Ovary (tissue), 9 donors: ENCODE data around the gene KDM2A. TPM values are rescaled to one million over a fixed set of nuclear protein-coding genes. Genes with fewer than 3 reads are reported as not detected.

ENCODE experiments used
- DNase-seq, 5 donors: peaks; one replicate each; pipeline ENCODE4 v3.0.0-alpha.2; 2019 to 2020
- H3K27ac ChIP-seq, 2 donors: fragments of 200-600 bp; one replicate each; pipeline versions ENCODE4 v1.5.1 to v1.8.0; 2019 to 2022
- H3K27me3 ChIP-seq: fragments of 200-600 bp; one replicate; pipeline ENCODE4 v1.8.0; 2022
- H3K36me3 ChIP-seq: fragments of 200-600 bp; sonication (generic); one replicate; pipeline ENCODE4 v1.5.1; 2019
- H3K4me1 ChIP-seq: one replicate; pipeline ENCODE4 v1.8.1; 2013; ENCODE audit warnings: mild to moderate bottlenecking, moderate library complexity; ENCODE audit not compliant: insufficient read depth
- H3K4me3 ChIP-seq: fragments of 200-600 bp; sonication (generic); one replicate; pipeline ENCODE4 v1.5.1; 2017
- H3K9me3 ChIP-seq, 2 donors: fragments of 200-600 bp in 1 of 2; sonication (generic) in 1 of 2; one replicate each; pipeline versions ENCODE4 v1.5.1 to v1.8.1; 2013 to 2019; ENCODE audit warnings: mild to moderate bottlenecking in 1 of 2, moderate library complexity in 1 of 2
- EP300 ChIP-seq: sonication (generic); formaldehyde crosslinking; IDR thresholded peaks from one replicate; pipeline ENCODE4 v1.6.1; 2017; ENCODE audit warnings: antibody characterized with exemption
- POLR2A ChIP-seq: fragments of 450-650 bp; IDR thresholded peaks from one replicate; pipeline ENCODE4 v1.6.1; 2017; ENCODE audit warnings: antibody characterized with exemption, mild to moderate bottlenecking, moderate library complexity
- WGBS, 3 donors: extraction: QIAGEN DNeasy Blood & Tissue Kit in 1 of 3; methylation state at CpG; one replicate each; pipeline versions ENCODE4 v1.1.5 to v1.1.7; 2013 to 2017; 5-methylcytosine and 5-hydroxymethylcytosine counted together
- intact Hi-C, 4 donors: fragments of 100-400 bp; cut with DNase I; formaldehyde crosslinking; loops; one replicate each; pipeline versions ENCODE4 v1.11.0 to v1.15.1; 2022 to 2023
- polyA plus RNA-seq, 2 donors: library from polyadenylated mRNA; stranded (reverse); fragments of 200-250 nt in 1 of 2; fragments of 350-450 nt in 1 of 2; fragmentation: Illumina TruSeq in 1 of 2; extraction: RNeasy Lipid Tissue Mini Kit (QIAGEN cat#74804) in 1 of 2; gene quantifications; one replicate each; pipeline ENCODE4 v1.2.3, GENCODE V29; 2013 to 2014
- total RNA-seq, 7 donors: library from RNA; depleted of rRNA in 2 of 7; stranded (reverse); fragments of >200 nt in 2 of 7; fragmentation: NEBNext Ultra II Directional in 3 of 7; extraction: Animal tissue kit (Norgen Biotek cat#: 25700) in 3 of 7; gene quantifications; one replicate each; pipeline versions ENCODE4 v1.1.0 to v1.2.4, GENCODE V29; 2016 to 2023
- TF ChIP-seq, protein P1 (sequence below), 3 donors: fragments of 450-650 bp in 2 of 3; fragments of 200-600 bp in 1 of 3; IDR thresholded peaks; one replicate each; pipeline versions ENCODE4 v1.5.1 to v1.8.0; 2016 to 2022; ENCODE audit warnings: antibody characterized with exemption in 3 of 3, mild to moderate bottlenecking in 1 of 3
- donor health status: DM: no; HTN: no; CAD: no; lungs with moderate emphysema.
- donor health status: DM: no; HTN: no; CAD: no.
- donor health status: Bipolar disorder and iron deficiency.
- donor health status: DM: yes; HTN: yes; CAD: no.
- donor health status: DM: no; HTN: no; CAD: no.
- donor health status: DM: yes; HTN: yes; CAD: no.

Gene KDM2A
- total and polyA plus RNA-seq, 9 donors: 33.5 to 76.9 (median 53.0) TPM

DNA sequence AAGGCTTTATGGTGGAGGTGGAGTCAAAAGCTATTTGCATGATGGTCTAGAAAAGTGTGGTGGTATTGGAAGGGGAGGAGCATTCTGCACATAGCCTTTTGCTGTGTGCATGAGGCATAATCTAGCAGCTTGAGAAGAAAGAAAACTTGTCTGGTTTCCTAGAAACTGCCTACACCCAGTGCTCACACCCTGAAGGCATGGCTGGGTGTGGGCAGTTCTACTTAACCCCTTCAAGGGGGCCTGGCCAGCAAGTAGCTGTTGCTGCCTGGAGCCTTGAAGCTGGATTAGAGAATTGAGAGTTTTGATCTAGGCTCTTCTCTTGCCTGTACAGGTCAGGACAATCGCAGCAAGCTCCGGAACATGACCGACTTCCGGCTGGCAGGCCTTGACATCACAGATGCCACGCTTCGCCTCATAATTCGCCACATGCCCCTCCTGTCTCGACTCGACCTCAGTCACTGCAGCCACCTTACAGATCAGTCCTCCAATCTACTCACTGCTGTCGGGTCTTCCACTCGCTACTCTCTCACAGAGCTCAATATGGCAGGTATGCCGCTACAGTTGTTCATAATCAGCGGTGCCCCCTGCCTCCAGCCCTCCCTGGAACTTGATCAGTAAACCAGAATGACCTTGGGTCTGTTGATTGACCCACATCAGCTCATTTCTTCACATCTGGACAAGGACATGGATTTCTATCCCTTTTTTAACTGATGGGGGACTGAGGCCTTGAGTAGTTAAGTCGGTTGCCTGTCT is 135.0 kb downstream of the KDM2A start:
- H3K4me1 ChIP-seq: peaks cover 2% of the 10 kb centered on the region
- intact Hi-C loops: no loop called here
- no peak for DNase-seq
- 87 to 90% (median 87%) methylated on average over 14 of the region's 14 CpGs for WGBS, 3 donors
- H3K36me3 ChIP-seq: no peaks in the 10 kb centered on the region
- H3K9me3 ChIP-seq: no peaks in the 10 kb centered on the region
- no peak for TF ChIP-seq EP300
- TF ChIP-seq, protein P1, sequence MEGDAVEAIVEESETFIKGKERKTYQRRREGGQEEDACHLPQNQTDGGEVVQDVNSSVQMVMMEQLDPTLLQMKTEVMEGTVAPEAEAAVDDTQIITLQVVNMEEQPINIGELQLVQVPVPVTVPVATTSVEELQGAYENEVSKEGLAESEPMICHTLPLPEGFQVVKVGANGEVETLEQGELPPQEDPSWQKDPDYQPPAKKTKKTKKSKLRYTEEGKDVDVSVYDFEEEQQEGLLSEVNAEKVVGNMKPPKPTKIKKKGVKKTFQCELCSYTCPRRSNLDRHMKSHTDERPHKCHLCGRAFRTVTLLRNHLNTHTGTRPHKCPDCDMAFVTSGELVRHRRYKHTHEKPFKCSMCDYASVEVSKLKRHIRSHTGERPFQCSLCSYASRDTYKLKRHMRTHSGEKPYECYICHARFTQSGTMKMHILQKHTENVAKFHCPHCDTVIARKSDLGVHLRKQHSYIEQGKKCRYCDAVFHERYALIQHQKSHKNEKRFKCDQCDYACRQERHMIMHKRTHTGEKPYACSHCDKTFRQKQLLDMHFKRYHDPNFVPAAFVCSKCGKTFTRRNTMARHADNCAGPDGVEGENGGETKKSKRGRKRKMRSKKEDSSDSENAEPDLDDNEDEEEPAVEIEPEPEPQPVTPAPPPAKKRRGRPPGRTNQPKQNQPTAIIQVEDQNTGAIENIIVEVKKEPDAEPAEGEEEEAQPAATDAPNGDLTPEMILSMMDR (IDR thresholded peaks at IDR 0.05): no peak
- no peak for TF ChIP-seq POLR2A
- H3K27ac ChIP-seq: no peak overlapping the region
- H3K4me3 ChIP-seq: no peak overlapping the region
- no peaks in the 10 kb centered on the region for H3K27me3 ChIP-seq

DNA sequence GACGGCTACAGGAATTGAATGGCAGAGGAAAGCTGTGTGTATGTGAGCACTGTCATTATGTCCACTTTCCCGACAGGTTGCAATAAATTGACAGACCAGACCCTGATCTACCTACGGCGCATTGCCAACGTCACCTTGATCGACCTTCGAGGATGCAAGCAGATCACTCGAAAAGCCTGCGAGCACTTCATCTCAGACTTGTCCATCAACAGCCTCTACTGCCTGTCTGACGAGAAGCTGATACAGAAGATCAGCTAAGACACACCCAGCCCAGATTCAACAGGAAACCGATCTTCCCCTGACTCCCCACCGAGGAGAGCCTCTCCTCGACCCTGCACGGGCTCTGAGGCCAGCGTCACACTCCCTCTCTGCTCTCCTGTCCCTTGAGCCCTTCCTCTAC is 135.7 kb downstream of the KDM2A start:
- H3K4me1 ChIP-seq: peaks cover 2% of the 10 kb centered on the region
- 85 to 88% (median 86%) methylated on average over 15 of the region's 15 CpGs for WGBS, 3 donors
- TF ChIP-seq, protein P1 (IDR thresholded peaks at IDR 0.05): no peak
- TF ChIP-seq POLR2A: no peak
- no peak for TF ChIP-seq EP300
- intact Hi-C loops: no loop called here
- no peak for DNase-seq
- no peaks in the 10 kb centered on the region for H3K36me3 ChIP-seq
- no peak overlapping the region for H3K27ac ChIP-seq
- no peaks in the 10 kb centered on the region for H3K9me3 ChIP-seq
- H3K4me3 ChIP-seq: no peak overlapping the region
- H3K27me3 ChIP-seq: no peaks in the 10 kb centered on the region

DNA sequence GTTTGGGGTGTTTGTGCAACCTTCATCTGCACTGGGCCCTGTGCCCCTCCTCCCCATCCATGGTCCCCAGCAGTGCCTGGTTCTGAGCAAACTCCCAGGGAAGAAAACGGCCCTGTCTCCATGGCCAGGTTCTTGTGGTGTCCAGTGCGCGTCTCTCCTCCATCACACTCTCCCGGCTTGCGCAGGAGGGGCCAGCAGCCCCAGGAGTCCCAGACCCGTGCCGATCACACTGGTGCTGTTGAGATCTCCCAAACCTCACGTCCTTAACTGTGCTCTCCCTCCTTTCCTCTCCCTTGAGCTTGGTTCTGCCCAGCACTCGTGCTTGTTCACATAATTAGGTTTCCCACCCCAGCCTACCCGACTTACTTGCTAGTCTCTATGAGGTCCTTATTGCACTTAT is 136.3 kb downstream of the KDM2A start:
- H3K4me1 ChIP-seq: peaks cover 2% of the 10 kb centered on the region
- TF ChIP-seq, protein P1 (IDR thresholded peaks at IDR 0.05): no peak
- TF ChIP-seq POLR2A: no peak
- TF ChIP-seq EP300: no peak
- no peaks in the 10 kb centered on the region for H3K9me3 ChIP-seq
- intact Hi-C loops: no loop called here
- 86 to 89% (median 87%) methylated on average over 10 of the region's 10 CpGs for WGBS, 3 donors
- no peaks in the 10 kb centered on the region for H3K27me3 ChIP-seq
- no peak for DNase-seq
- H3K4me3 ChIP-seq: no peak overlapping the region
- H3K36me3 ChIP-seq: no peaks in the 10 kb centered on the region
- H3K27ac ChIP-seq: no peak overlapping the region

DNA sequence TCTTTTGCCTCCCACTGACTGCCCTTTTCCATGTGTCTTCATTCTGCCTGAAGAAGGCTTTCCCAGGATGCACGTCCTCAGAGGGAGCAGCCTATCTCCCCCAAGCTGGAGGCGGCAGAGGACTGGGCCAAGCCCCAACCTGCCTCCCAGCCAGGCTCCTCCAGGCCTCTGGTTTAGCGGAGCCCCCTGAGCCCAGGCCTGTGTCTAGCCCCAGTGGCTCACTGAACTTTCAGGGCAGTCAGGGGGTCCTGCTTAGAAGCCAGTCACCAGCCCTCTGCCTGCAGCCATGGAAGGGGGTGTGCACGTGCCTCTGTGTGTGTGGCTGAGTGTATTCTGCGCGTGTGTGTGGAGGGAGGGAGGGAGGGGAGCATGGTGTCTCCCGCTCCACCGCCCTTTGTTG is 136.8 kb downstream of the KDM2A start:
- Histone ChIP-seq H3K36me3 (no peaks in the 10 kb centered on the region), H3K27me3 (no peaks in the 10 kb centered on the region), H3K27ac (no peak overlapping the region), H3K4me1 (peaks cover 2% of the 10 kb centered on the region), H3K4me3 (no peak overlapping the region), H3K9me3 (no peaks in the 10 kb centered on the region)
- no peak for TF ChIP-seq EP300
- TF ChIP-seq, protein P1 (IDR thresholded peaks at IDR 0.05): no peak
- TF ChIP-seq POLR2A: no peak
- WGBS, 3 donors: 76 to 80% (median 80%) methylated on average over 8 of the region's 8 CpGs
- intact Hi-C loops: no loop called here
- no peak for DNase-seq
